GM12878 (cell line): ENCODE data around the gene LHFPL2. TPM values are rescaled to one million over a fixed set of nuclear protein-coding genes. Genes with fewer than 3 reads are reported as not detected.
A peak's percentile ranks its signal among the peaks of the same experiment; 100 is the strongest.

Experiments
- ATF2 ChIP-seq: IDR thresholded peaks from 2 replicates; pipeline ENCODE4 v1.6.1; 2012; ENCODE audit warnings: low read length, inconsistent platforms
- CHD4 ChIP-seq: fragments of 200-600 bp; sonication (generic); IDR thresholded peaks from 2 replicates; pipeline ENCODE4 v1.6.1; 2016; ENCODE audit warnings: mild to moderate bottlenecking
- IKZF2 ChIP-seq, 2 experiments: fragments of 450-650 bp; IDR thresholded peaks; 2 replicates each; pipeline ENCODE4 v1.6.1; 2017; ENCODE audit warnings: mild to moderate bottlenecking in 2 of 2, moderate library complexity in 2 of 2
- KAT2A ChIP-seq: conservative IDR thresholded peaks from 2 replicates; pipeline ENCODE4 v1.6.1; 2011; ENCODE audit warnings: low read depth, low read length; ENCODE audit not compliant: control insufficient read depth
- KDM1A ChIP-seq: fragments of 200-600 bp; sonication (generic); IDR thresholded peaks from 2 replicates; pipeline ENCODE4 v1.6.1; 2016; ENCODE audit warnings: borderline replicate concordance
- LARP7 ChIP-seq: fragments of 450-650 bp; IDR thresholded peaks from 2 replicates; pipeline ENCODE4 v1.6.1; 2017; ENCODE audit warnings: mild to moderate bottlenecking
- POLR2A ChIP-seq: IDR thresholded peaks from 2 replicates; pipeline ENCODE4 v1.6.1; 2011; ENCODE audit warnings: low read depth, mild to moderate bottlenecking, low read length
- POLR2AphosphoS2 ChIP-seq: IDR thresholded peaks from 2 replicates; pipeline ENCODE4 v1.6.1; 2011; ENCODE audit warnings: low read depth, mild to moderate bottlenecking, low read length, improper control_type of control experiment, moderate library complexity
- RAD51 ChIP-seq: fragments of 450-650 bp; IDR thresholded peaks from 2 replicates; pipeline ENCODE4 v1.6.1; 2016; ENCODE audit warnings: moderate library complexity, mild to moderate bottlenecking, inconsistent platforms
- RELB ChIP-seq: fragments of 450-650 bp; IDR thresholded peaks from 2 replicates; pipeline ENCODE4 v1.6.1; 2017; ENCODE audit warnings: low read depth, mild to moderate bottlenecking, moderate library complexity
- TAF1 ChIP-seq: IDR thresholded peaks from 2 replicates; pipeline ENCODE4 v1.6.1; 2011; ENCODE audit warnings: mild to moderate bottlenecking, low read depth, low read length, borderline replicate concordance
- TBL1XR1 ChIP-seq: IDR thresholded peaks from 2 replicates; pipeline ENCODE4 v1.6.1; 2012; ENCODE audit warnings: low read depth, low read length, improper control_type of control experiment
- USF2 ChIP-seq: IDR thresholded peaks from 2 replicates; pipeline ENCODE4 v1.6.1; 2011; ENCODE audit warnings: low read depth, low read length, improper control_type of control experiment, borderline replicate concordance
- ZNF622 ChIP-seq: fragments of 450-650 bp; IDR thresholded peaks from 2 replicates; pipeline ENCODE4 v1.6.1; 2017; ENCODE audit warnings: mild to moderate bottlenecking, inconsistent platforms
- polyA plus RNA-seq, 11 experiments: library from polyadenylated mRNA; depleted of rRNA in 4 of 11; unstranded in 6 of 11; stranded (reverse) in 5 of 11; fragments of >200 nt; fragmentation: Nextera tagmentation in 4 of 11; fragmentation: Illumina TruSeq in 1 of 11; extraction: Ambion mirVana in 4 of 11; extraction: Trizol in 1 of 11; gene quantifications; 1 replicate in 1 of 11; 2 replicates in 10 of 11; pipeline versions ENCODE4 v1.2.1 to v1.2.3, GENCODE V29; 2011 to 2016; ENCODE audit warnings: inconsistent platforms in 2 of 11, missing spikeins in 2 of 11, low read depth in 1 of 11
- total RNA-seq, 4 experiments: library from RNA; depleted of rRNA in 3 of 4; stranded (reverse); fragments of >200 nt in 3 of 4; fragmentation: Illumina TruSeq in 1 of 4; extraction: Trizol in 1 of 4; gene quantifications; 2 replicates each; pipeline versions ENCODE4 v1.2.1 to v1.2.3, GENCODE V29; 2013 to 2021
- TF ChIP-seq, protein P1 (sequence below): fragments of 450-650 bp; IDR thresholded peaks from 2 replicates; pipeline ENCODE4 v1.6.1; 2016; ENCODE audit warnings: mild to moderate bottlenecking, moderate library complexity, borderline replicate concordance
- TF ChIP-seq, protein P2 (sequence below): fragments of 450-650 bp; IDR thresholded peaks from 2 replicates; pipeline ENCODE4 v1.6.1; 2016; ENCODE audit warnings: mild to moderate bottlenecking
- TF ChIP-seq, protein P3 (sequence below): fragments of 450-650 bp; formaldehyde crosslinking; IDR thresholded peaks from 2 replicates; pipeline ENCODE4 v1.4.0; 2020; ENCODE audit warnings: mild to moderate bottlenecking, moderate library complexity

The LHFPL2 gene
- total and polyA plus RNA-seq, 10 of the 15 experiments (the other 5 are each of a cell fraction or from before 2014, with no cell fraction given), result 4.1 to 21.8 (median 12.5) TPM

DNA sequence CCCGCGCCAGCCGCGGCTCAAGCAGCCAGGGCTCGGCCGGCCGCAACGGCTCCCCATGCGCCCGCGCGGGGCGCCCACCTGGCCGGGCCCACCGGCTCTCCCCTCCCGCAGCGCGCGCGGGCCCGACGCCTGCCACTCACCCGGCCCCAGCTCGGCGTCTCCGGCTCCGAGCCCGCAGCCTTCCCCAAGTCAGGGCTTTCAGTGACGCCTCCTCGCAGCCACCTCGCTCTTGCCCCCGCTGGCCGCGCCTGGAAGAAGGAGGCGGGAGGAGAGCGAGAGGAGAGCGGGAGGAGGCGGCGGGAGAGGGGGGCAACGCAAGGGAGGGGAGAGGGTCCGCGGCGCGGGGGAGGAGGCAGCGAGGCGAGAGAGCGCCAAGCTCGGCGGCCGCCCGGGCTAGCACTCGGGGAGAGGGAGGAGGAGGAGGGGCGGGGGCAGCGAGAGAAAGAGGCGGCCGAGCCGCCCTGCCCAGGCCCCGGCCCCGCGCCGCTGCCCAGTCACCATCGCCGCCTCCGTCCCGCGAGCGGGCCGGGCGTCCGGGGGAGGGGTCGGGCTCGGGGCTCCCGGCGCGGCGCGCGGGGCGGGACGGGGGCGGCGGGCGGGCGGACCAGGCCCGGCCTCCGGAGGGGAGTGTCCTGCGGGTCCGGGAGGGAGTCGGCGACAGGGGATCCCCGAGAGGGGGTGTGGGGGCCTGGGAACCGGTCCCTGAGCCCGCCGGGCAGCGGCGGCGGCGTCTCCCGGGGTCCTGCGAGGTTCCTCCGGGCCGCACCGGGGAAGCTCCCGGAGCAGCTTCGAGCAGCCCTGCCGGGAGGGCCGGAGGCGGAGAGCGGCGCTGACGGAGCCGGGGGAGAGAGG lies at the start of gene LHFPL2 (continued):
- TF ChIP-seq RELB, result no peak
- TF ChIP-seq KAT2A, result no peak
- no peak for TF ChIP-seq USF2
- no peak for TF ChIP-seq TBL1XR1
- no peak for TF ChIP-seq CHD4
- TF ChIP-seq TAF1, result no peak; the same call in 1 of the 2 replicates
- TF ChIP-seq KDM1A, result no peak
- TF ChIP-seq, protein P1, sequence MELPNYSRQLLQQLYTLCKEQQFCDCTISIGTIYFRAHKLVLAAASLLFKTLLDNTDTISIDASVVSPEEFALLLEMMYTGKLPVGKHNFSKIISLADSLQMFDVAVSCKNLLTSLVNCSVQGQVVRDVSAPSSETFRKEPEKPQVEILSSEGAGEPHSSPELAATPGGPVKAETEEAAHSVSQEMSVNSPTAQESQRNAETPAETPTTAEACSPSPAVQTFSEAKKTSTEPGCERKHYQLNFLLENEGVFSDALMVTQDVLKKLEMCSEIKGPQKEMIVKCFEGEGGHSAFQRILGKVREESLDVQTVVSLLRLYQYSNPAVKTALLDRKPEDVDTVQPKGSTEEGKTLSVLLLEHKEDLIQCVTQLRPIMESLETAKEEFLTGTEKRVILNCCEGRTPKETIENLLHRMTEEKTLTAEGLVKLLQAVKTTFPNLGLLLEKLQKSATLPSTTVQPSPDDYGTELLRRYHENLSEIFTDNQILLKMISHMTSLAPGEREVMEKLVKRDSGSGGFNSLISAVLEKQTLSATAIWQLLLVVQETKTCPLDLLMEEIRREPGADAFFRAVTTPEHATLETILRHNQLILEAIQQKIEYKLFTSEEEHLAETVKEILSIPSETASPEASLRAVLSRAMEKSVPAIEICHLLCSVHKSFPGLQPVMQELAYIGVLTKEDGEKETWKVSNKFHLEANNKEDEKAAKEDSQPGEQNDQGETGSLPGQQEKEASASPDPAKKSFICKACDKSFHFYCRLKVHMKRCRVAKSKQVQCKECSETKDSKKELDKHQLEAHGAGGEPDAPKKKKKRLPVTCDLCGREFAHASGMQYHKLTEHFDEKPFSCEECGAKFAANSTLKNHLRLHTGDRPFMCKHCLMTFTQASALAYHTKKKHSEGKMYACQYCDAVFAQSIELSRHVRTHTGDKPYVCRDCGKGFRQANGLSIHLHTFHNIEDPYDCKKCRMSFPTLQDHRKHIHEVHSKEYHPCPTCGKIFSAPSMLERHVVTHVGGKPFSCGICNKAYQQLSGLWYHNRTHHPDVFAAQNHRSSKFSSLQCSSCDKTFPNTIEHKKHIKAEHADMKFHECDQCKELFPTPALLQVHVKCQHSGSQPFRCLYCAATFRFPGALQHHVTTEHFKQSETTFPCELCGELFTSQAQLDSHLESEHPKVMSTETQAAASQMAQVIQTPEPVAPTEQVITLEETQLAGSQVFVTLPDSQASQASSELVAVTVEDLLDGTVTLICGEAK, result no peak
- TF ChIP-seq ZNF622, result no peak
- TF ChIP-seq POLR2A, result peak; percentile 62
- TF ChIP-seq, protein P2, sequence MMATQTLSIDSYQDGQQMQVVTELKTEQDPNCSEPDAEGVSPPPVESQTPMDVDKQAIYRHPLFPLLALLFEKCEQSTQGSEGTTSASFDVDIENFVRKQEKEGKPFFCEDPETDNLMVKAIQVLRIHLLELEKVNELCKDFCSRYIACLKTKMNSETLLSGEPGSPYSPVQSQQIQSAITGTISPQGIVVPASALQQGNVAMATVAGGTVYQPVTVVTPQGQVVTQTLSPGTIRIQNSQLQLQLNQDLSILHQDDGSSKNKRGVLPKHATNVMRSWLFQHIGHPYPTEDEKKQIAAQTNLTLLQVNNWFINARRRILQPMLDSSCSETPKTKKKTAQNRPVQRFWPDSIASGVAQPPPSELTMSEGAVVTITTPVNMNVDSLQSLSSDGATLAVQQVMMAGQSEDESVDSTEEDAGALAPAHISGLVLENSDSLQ, result peak; percentile 82
- TF ChIP-seq, protein P3, sequence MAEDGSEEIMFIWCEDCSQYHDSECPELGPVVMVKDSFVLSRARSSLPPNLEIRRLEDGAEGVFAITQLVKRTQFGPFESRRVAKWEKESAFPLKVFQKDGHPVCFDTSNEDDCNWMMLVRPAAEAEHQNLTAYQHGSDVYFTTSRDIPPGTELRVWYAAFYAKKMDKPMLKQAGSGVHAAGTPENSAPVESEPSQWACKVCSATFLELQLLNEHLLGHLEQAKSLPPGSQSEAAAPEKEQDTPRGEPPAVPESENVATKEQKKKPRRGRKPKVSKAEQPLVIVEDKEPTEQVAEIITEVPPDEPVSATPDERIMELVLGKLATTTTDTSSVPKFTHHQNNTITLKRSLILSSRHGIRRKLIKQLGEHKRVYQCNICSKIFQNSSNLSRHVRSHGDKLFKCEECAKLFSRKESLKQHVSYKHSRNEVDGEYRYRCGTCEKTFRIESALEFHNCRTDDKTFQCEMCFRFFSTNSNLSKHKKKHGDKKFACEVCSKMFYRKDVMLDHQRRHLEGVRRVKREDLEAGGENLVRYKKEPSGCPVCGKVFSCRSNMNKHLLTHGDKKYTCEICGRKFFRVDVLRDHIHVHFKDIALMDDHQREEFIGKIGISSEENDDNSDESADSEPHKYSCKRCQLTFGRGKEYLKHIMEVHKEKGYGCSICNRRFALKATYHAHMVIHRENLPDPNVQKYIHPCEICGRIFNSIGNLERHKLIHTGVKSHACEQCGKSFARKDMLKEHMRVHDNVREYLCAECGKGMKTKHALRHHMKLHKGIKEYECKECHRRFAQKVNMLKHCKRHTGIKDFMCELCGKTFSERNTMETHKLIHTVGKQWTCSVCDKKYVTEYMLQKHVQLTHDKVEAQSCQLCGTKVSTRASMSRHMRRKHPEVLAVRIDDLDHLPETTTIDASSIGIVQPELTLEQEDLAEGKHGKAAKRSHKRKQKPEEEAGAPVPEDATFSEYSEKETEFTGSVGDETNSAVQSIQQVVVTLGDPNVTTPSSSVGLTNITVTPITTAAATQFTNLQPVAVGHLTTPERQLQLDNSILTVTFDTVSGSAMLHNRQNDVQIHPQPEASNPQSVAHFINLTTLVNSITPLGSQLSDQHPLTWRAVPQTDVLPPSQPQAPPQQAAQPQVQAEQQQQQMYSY, result no peak
- TF ChIP-seq RAD51, result no peak
- no peak for TF ChIP-seq POLR2AphosphoS2
- TF ChIP-seq IKZF2 (IDR thresholded peaks at IDR 0.05), result no peak
- TF ChIP-seq LARP7, result 0 out of 2 replicates have a peak, but pooled peaks have one; percentile 43
- no peak for TF ChIP-seq ATF2
